Naive thymus-derived CD4-positive, alpha-beta T cell (primary cell): ENCODE measurements around the gene GNPNAT1. TPM values are rescaled to one million over a fixed set of nuclear protein-coding genes. Genes with fewer than 3 reads are reported as not detected.

Source experiments
- ATAC-seq: fragments of 150-1000 bp; cut with Tn5 transposase; 2 replicates; pipeline ENCODE4 v1.10.0; 2021; ENCODE audit warnings: mild to moderate bottlenecking, moderate library complexity
- CTCF ChIA-PET: fragments of 350-600 bp; sonication (Branson Sonifier 250); formaldehyde crosslinking; loops from one replicate; lab custom pipeline; 2021; ENCODE audit warnings: antibody characterized with exemption; lab: Charles Lee
- POLR2A ChIA-PET: fragments of 350-600 bp; sonication (Branson Sonifier 250); formaldehyde crosslinking; loops from one replicate; lab custom pipeline; 2021; ENCODE audit warnings: antibody characterized with exemption, inconsistent platforms; lab: Charles Lee
- DNase-seq, 9 donors: peaks; one replicate each; pipeline versions ENCODE4 v3.0.0 to v3.0.0-alpha.2; 2020 to 2022; ENCODE audit warnings: mixed read lengths in 1 of 9
- H3K27ac ChIP-seq: one replicate; pipeline ENCODE4 v1.7.0; 2013; ENCODE audit warnings: mild to moderate bottlenecking, low read depth, low read length, moderate library complexity
- H3K27me3 ChIP-seq, 2 donors: one replicate each; pipeline ENCODE4 v1.7.0; 2013; ENCODE audit warnings: low read length in 2 of 2, mild to moderate bottlenecking in 2 of 2, moderate library complexity in 2 of 2; ENCODE audit not compliant: control insufficient read depth in 2 of 2, insufficient read depth in 2 of 2
- H3K36me3 ChIP-seq, 3 experiments: 1 replicate in 2 of 3; 2 replicates in 1 of 3; pipeline ENCODE4 v1.7.0; 2013; ENCODE audit warnings: low read length in 3 of 3, mild to moderate bottlenecking in 3 of 3, moderate library complexity in 1 of 3; ENCODE audit not compliant: insufficient read depth in 3 of 3, control insufficient read depth in 2 of 3
- H3K4me1 ChIP-seq, 2 donors: one replicate each; pipeline ENCODE4 v1.7.0; 2013; ENCODE audit warnings: low read length in 2 of 2, mild to moderate bottlenecking in 2 of 2, moderate library complexity in 1 of 2; ENCODE audit not compliant: control insufficient read depth in 2 of 2, insufficient read depth in 2 of 2
- H3K4me3 ChIP-seq: 2 replicates; pipeline ENCODE4 v1.7.0; 2013; ENCODE audit warnings: mild to moderate bottlenecking, low read length
- H3K9me3 ChIP-seq, 3 experiments: 1 replicate in 2 of 3; 2 replicates in 1 of 3; pipeline ENCODE4 v1.7.0; 2013; ENCODE audit warnings: low read length in 3 of 3; ENCODE audit not compliant: control insufficient read depth in 2 of 3
- H3K27ac Mint-ChIP-seq, 9 donors: one replicate each; pipeline ENCODE4 v1.8.0; 2020 to 2022; ENCODE audit warnings: mixed read lengths in 9 of 9, mild to moderate bottlenecking in 8 of 9, moderate library complexity in 5 of 9, inconsistent platforms in 2 of 9
- H3K27me3 Mint-ChIP-seq, 5 donors: one replicate each; pipeline ENCODE4 v1.8.0; 2021 to 2022; ENCODE audit warnings: mixed read lengths in 5 of 5, mild to moderate bottlenecking in 1 of 5
- H3K36me3 Mint-ChIP-seq, 5 donors: one replicate each; pipeline ENCODE4 v1.8.0; 2020 to 2022; ENCODE audit warnings: mixed read lengths in 5 of 5, mild to moderate bottlenecking in 3 of 5, inconsistent platforms in 1 of 5
- H3K4me1 Mint-ChIP-seq, 7 donors: one replicate each; pipeline ENCODE4 v1.8.0; 2020 to 2022; ENCODE audit warnings: mixed read lengths in 7 of 7, mild to moderate bottlenecking in 3 of 7, inconsistent platforms in 1 of 7
- H3K4me3 Mint-ChIP-seq, 10 donors: one replicate each; pipeline ENCODE4 v1.8.0; 2020 to 2022; ENCODE audit warnings: mild to moderate bottlenecking in 10 of 10, mixed read lengths in 10 of 10, moderate library complexity in 6 of 10, inconsistent platforms in 2 of 10
- H3K9me3 Mint-ChIP-seq, 11 donors: one replicate each; pipeline ENCODE4 v1.8.0; 2020 to 2022; ENCODE audit warnings: mixed read lengths in 11 of 11, mild to moderate bottlenecking in 4 of 11, inconsistent platforms in 1 of 11, moderate library complexity in 1 of 11
- intact Hi-C, 2 donors: fragments of 100-400 bp; cut with micrococcal nuclease; formaldehyde crosslinking; loops; one replicate each; pipeline ENCODE4 v1.15.1; 2023
- polyA plus RNA-seq, 2 donors: library from polyadenylated mRNA; unstranded; fragments of 300-500 nt; fragmentation: Illumina TruSeq; gene quantifications; one replicate each; pipeline ENCODE4 v1.2.3, GENCODE V29; 2021
- total RNA-seq, 6 experiments: library from RNA in 5 of 6; stranded (reverse) in 5 of 6; gene quantifications; 1 replicate in 5 of 6; 2 replicates in 1 of 6; pipeline ENCODE4 v1.2.3 and lab custom pipeline; 2021 to 2026

The GNPNAT1 gene
- total and polyA plus RNA-seq, 7 experiments from 2014 or later = 4.6 to 17.2 (median 9.1) TPM

- H3K36me3 ChIP-seq = no peaks in the 10 kb centered on the region
- ChIA-PET CTCF (no interaction called here), POLR2A (interaction anchor here (0.6 kb wide), 1 partner anchor 404 kb away, joined by 3 read pairs; no protein-coding TSS in a partner anchor)
- no peaks in the 10 kb centered on the region for H3K4me1 ChIP-seq
- no peaks in the 10 kb centered on the region for H3K9me3 Mint-ChIP-seq
- H3K27ac ChIP-seq = no peak overlapping the region
- H3K27me3 Mint-ChIP-seq = peaks cover 0 to 3% (median 0%) of the 10 kb centered on the region in 5 donors
- ATAC-seq = no peak
- H3K27me3 ChIP-seq = no peaks in the 10 kb centered on the region
- H3K4me3 ChIP-seq = no peak overlapping the region
- DNase-seq = no peak
- H3K36me3 Mint-ChIP-seq = no peaks in the 10 kb centered on the region
- H3K4me3 Mint-ChIP-seq = no peak overlapping the region
- H3K27ac Mint-ChIP-seq = no peak overlapping the region
- no peaks in the 10 kb centered on the region for H3K9me3 ChIP-seq
- intact Hi-C loops = no loop called here
- no peaks in the 10 kb centered on the region for H3K4me1 Mint-ChIP-seq
Observed at GRCh38 chr14:52808101-52808500, 16.7 kb upstream of the GNPNAT1 start.

GRCh38 chr14:52806115-52806514 is 14.7 kb upstream of the GNPNAT1 start:
- Mint-ChIP-seq H3K27me3 (peaks cover 0 to 17% (median 0%) of the 10 kb centered on the region in 5 donors), H3K27ac (no peak overlapping the region), H3K4me1 (peaks cover 0 to 5% (median 0%) of the 10 kb centered on the region in 7 donors), H3K4me3 (no peak overlapping the region), H3K36me3 (no peaks in the 10 kb centered on the region), H3K9me3 (no peaks in the 10 kb centered on the region)
- H3K4me1 ChIP-seq = no peaks in the 10 kb centered on the region
- ChIA-PET POLR2A (no interaction called here), CTCF (interaction anchor here (0.7 kb wide), 1 partner anchor 10 kb away, joined by 3 read pairs; no protein-coding TSS in a partner anchor)
- no peaks in the 10 kb centered on the region for H3K27me3 ChIP-seq
- intact Hi-C loops = no loop called here
- H3K9me3 ChIP-seq = no peaks in the 10 kb centered on the region
- no peak overlapping the region for H3K27ac ChIP-seq
- DNase-seq (no peak), ATAC-seq (no peak)
- no peak overlapping the region for H3K4me3 ChIP-seq
- no peaks in the 10 kb centered on the region for H3K36me3 ChIP-seq

- Histone ChIP-seq H3K4me1 (no peaks in the 10 kb centered on the region), H3K27me3 (no peaks in the 10 kb centered on the region), H3K4me3 (no peak overlapping the region), H3K36me3 (no peaks in the 10 kb centered on the region), H3K9me3 (peaks cover 0 to 2% (median 0%) of the 10 kb centered on the region in 3 experiments), H3K27ac (no peak overlapping the region)
- peaks cover 0 to 13% (median 2%) of the 10 kb centered on the region in 11 donors for H3K9me3 Mint-ChIP-seq
- no peak for DNase-seq
- no peak overlapping the region for H3K27ac Mint-ChIP-seq
- POLR2A ChIA-PET = interaction anchor here (0.6 kb wide), 1 partner anchor 87 kb away, joined by 3 read pairs; no protein-coding TSS in a partner anchor
- peaks cover 0 to 8% (median 0%) of the 10 kb centered on the region in 5 donors for H3K36me3 Mint-ChIP-seq
- H3K27me3 Mint-ChIP-seq = peaks cover 0 to 14% (median 0%) of the 10 kb centered on the region in 5 donors
- no peak for ATAC-seq
- peaks cover 8 to 24% (median 15%) of the 10 kb centered on the region in 7 donors for H3K4me1 Mint-ChIP-seq
- intact Hi-C loops = no loop called here
- no peak overlapping the region for H3K4me3 Mint-ChIP-seq
- CTCF ChIA-PET = no interaction called here
Observed at GRCh38 chr14:52802597-52802996, 11.2 kb upstream of the GNPNAT1 start.

DNA sequence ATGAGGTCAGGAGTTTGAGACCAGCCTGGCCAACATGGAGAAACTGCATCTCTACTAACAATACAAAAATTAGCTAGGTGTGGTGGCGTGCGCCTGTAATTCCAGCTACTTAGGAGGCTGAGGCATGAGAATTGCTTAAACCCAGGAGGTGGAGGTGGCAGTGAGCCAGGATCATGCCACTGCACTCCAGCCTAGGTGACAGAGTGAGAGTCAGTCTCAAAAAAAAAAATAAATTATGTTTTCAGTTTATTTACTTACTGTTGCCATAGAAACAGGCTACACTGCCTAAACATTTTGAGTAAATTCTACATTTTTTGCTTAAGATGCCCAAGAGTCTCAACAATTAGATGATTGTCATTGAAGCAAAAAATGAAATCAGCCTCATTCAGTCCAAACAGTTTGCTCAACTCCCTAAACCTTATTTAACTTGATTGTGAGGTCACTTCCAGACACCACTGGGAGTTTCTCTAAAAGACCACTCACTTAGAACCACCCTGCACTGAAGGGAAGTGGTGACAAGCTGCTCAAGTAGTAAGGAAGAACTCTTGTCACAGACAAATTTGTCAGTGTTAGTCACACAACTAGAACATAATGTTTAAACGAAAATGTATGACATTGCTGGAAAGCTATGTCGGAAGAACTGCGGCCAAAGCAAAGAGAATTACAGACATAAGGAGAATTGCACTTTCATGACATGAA is 9.8 kb upstream of the GNPNAT1 start:
- ATAC-seq = peak; percentile 67
- H3K4me3 ChIP-seq = no peak overlapping the region
- H3K27ac ChIP-seq = no peak overlapping the region
- Mint-ChIP-seq H3K4me3 (no peak overlapping the region), H3K27ac (peak overlapping the region in 2 of 9 donors; percentile 3 to 18), H3K9me3 (peaks cover 0 to 23% (median 5%) of the 10 kb centered on the region in 11 donors), H3K4me1 (peaks cover 10 to 31% (median 18%) of the 10 kb centered on the region in 7 donors), H3K27me3 (peaks cover 0 to 14% (median 0%) of the 10 kb centered on the region in 5 donors), H3K36me3 (peaks cover 0 to 12% (median 0%) of the 10 kb centered on the region in 5 donors)
- no peaks in the 10 kb centered on the region for H3K36me3 ChIP-seq
- DNase-seq = no peak
- no peaks in the 10 kb centered on the region for H3K27me3 ChIP-seq
- ChIA-PET CTCF (no interaction called here), POLR2A (no interaction called here)
- intact Hi-C loops = no loop called here
- no peaks in the 10 kb centered on the region for H3K4me1 ChIP-seq
- peaks cover 0 to 4% (median 0%) of the 10 kb centered on the region in 3 experiments for H3K9me3 ChIP-seq

DNA sequence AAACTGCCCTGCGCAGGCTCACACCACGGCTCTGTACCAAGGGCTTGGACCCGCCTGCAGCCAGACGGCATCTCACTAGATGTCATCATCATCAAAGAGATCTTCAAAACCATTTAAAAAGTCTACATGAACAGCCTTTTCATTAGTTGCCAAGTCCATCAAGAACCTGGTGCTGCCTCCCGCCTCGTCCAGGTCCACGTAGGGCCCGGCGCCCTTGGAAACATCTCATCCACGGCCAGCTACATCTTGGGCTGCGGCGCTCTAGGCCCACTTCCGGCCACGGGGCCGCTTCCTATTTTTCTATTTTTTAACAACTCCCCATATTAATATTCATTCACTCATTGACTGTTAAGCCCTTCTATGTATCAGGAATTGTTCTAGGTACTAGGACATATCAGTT is 7.4 kb upstream of the GNPNAT1 start:
- Histone ChIP-seq H3K27ac (no peak overlapping the region), H3K27me3 (no peaks in the 10 kb centered on the region), H3K4me1 (no peaks in the 10 kb centered on the region), H3K9me3 (peaks cover 0 to 4% (median 0%) of the 10 kb centered on the region in 3 experiments), H3K4me3 (no peak overlapping the region), H3K36me3 (no peaks in the 10 kb centered on the region)
- ATAC-seq (no peak), DNase-seq (no peak)
- intact Hi-C loops = loop anchor here (10.0 kb wide), 3 partner anchors 804 to 1144 kb away; partner anchors contain the start of gene FRMD6 (in 1 of the 2)
- peaks cover 0 to 15% (median 0%) of the 10 kb centered on the region in 5 donors for H3K36me3 Mint-ChIP-seq
- peaks cover 0 to 23% (median 5%) of the 10 kb centered on the region in 11 donors for H3K9me3 Mint-ChIP-seq
- POLR2A ChIA-PET = no interaction called here
- CTCF ChIA-PET = no interaction called here
- peaks cover 0 to 14% (median 0%) of the 10 kb centered on the region in 5 donors for H3K27me3 Mint-ChIP-seq
- H3K4me3 Mint-ChIP-seq = no peak overlapping the region
- peaks cover 10 to 31% (median 18%) of the 10 kb centered on the region in 7 donors for H3K4me1 Mint-ChIP-seq
- H3K27ac Mint-ChIP-seq = no peak overlapping the region

DNA sequence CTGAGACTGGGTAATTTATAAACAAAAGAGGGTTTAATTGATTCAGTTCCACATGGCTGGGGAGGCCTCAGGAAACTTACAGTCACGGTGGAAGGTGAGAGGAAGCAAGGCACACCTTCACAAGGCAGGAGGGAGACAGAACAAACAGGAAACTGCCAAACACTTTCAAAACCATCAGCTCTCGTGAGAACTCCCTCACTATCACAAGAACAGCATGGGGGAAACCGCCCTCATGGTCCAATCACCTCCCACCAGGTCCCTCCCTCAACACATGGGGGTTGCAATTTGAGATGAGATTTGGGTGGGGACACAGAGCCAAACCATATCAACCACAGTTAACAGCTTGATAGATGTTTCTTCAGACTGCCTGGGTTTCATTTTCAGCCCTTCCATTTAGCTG is 6.2 kb upstream of the GNPNAT1 start:
- Histone ChIP-seq H3K4me3 (no peak overlapping the region), H3K27ac (no peak overlapping the region), H3K36me3 (no peaks in the 10 kb centered on the region), H3K4me1 (no peaks in the 10 kb centered on the region), H3K27me3 (no peaks in the 10 kb centered on the region), H3K9me3 (peaks cover 0 to 4% (median 0%) of the 10 kb centered on the region in 3 experiments)
- Mint-ChIP-seq H3K4me1 (peaks cover 10 to 35% (median 18%) of the 10 kb centered on the region in 7 donors), H3K4me3 (peak overlapping the region in 1 of 10 donors; percentile 21), H3K27ac (peak overlapping the region in 4 of 9 donors; percentile 11 to 82 (median 36)), H3K9me3 (peaks cover 0 to 23% (median 5%) of the 10 kb centered on the region in 11 donors), H3K27me3 (peaks cover 0 to 13% (median 0%) of the 10 kb centered on the region in 5 donors), H3K36me3 (peaks cover 0 to 15% (median 0%) of the 10 kb centered on the region in 5 donors)
- DNase-seq (no peak), ATAC-seq (no peak)
- intact Hi-C loops = loop anchor here (10.0 kb wide), 3 partner anchors 803 to 1143 kb away; partner anchors contain the start of gene FRMD6 (in 1 of the 2)
- ChIA-PET POLR2A (no interaction called here), CTCF (no interaction called here)
